Sigmoid colon (tissue), 4 donors: ENCODE data around the gene MEGF8.
A peak's percentile ranks its signal among the peaks of the same experiment; 100 is the strongest.

Experiments
- CTCF ChIP-seq, 4 experiments: fragments of 450-650 bp in 3 of 4; fragments of 200-600 bp in 1 of 4; IDR thresholded peaks; one replicate each; pipeline ENCODE4 v1.5.1; 2016 to 2019; ENCODE audit warnings: antibody characterized with exemption in 4 of 4, mild to moderate bottlenecking in 3 of 4, moderate library complexity in 2 of 4
- EP300 ChIP-seq, 4 donors: sonication (generic); formaldehyde crosslinking; IDR thresholded peaks; one replicate each; pipeline ENCODE4 v1.6.1; 2017; ENCODE audit warnings: antibody characterized with exemption in 4 of 4
- POLR2A ChIP-seq, 2 donors: fragments of 450-650 bp; IDR thresholded peaks; one replicate each; pipeline ENCODE4 v1.6.1; 2016; ENCODE audit warnings: antibody characterized with exemption in 2 of 2, mild to moderate bottlenecking in 2 of 2, moderate library complexity in 2 of 2
- POLR2AphosphoS5 ChIP-seq, 4 donors: sonication (generic); formaldehyde crosslinking; IDR thresholded peaks; one replicate each; pipeline ENCODE4 v1.6.1; 2017; ENCODE audit warnings: antibody characterized with exemption in 4 of 4

GRCh38 chr19:42325308-42325895 lies at the start of gene MEGF8:
- TF ChIP-seq CTCF (IDR thresholded peaks at IDR 0.05) (peak in 1 of 4 experiments; percentile 81), POLR2AphosphoS5 (IDR thresholded peaks at IDR 0.05) (peak; percentile 38 to 85 (median 82)), POLR2A (IDR thresholded peaks at IDR 0.05) (peak; percentile 52 to 55), EP300 (IDR thresholded peaks at IDR 0.05) (no peak)
